ENCODE data around the gene NLRC3.
"Not testable (repeated sequence)": the region's sequence is repeated elsewhere in the genome, so short reads cannot be mapped to it uniquely, and the experiment has no call there.

The NLRC3 gene

GRCh38 chr16:3577302-3577752 is at the start of gene NLRC3:
NLRC3 (minus strand) TSS chr16:3577403; CDS start chr16:3565036, 12,367 bp downstream.
- no peak for DNase-seq

- no peak for DNase-seq
Measured at GRCh38 chr16:3625911-3626732, 48.9 kb upstream of the NLRC3 start.

- DNase-seq, result no peak
Measured at GRCh38 chr16:3625331-3625730, 48.1 kb upstream of the NLRC3 start.

GRCh38 chr16:3623642-3624041 is 46.4 kb upstream of the NLRC3 start:
- no peak for DNase-seq

GRCh38 chr16:3618769-3619141 is 41.6 kb upstream of the NLRC3 start:
- DNase-seq, result no peak

GRCh38 chr16:3612510-3613466 is 35.6 kb upstream of the NLRC3 start:
- no peak for DNase-seq

GRCh38 chr16:3611146-3611975 is 34.2 kb upstream of the NLRC3 start, which contains the start of gene SLX4:
SLX4 (minus strand) TSS chr16:3611606; CDS start chr16:3608964, 2,642 bp downstream.
- peak; percentile 94 for DNase-seq

- DNase-seq, result no peak
Measured at GRCh38 chr16:3610698-3611145, 33.5 kb upstream of the NLRC3 start.

GRCh38 chr16:3609895-3610697 is 32.9 kb upstream of the NLRC3 start:
- DNase-seq, result no peak

- DNase-seq, result not testable (repeated sequence)
Measured at GRCh38 chr16:3608976-3609375, 31.8 kb upstream of the NLRC3 start.

- no peak for DNase-seq
Measured at GRCh38 chr16:3608069-3608468, 30.9 kb upstream of the NLRC3 start.

- DNase-seq, result no peak
Measured at GRCh38 chr16:3607634-3608033, 30.4 kb upstream of the NLRC3 start.

GRCh38 chr16:3607161-3607560 is 30.0 kb upstream of the NLRC3 start:
- no peak for DNase-seq

GRCh38 chr16:3606441-3606840 is 29.2 kb upstream of the NLRC3 start:
- DNase-seq, result no peak

GRCh38 chr16:3602320-3602653 is 25.1 kb upstream of the NLRC3 start:
- no peak for DNase-seq

- no peak for DNase-seq
Measured at GRCh38 chr16:3601614-3602319, 24.6 kb upstream of the NLRC3 start.

- DNase-seq, result no peak
Measured at GRCh38 chr16:3599922-3600321, 22.7 kb upstream of the NLRC3 start.

- DNase-seq, result no peak
Measured at GRCh38 chr16:3599121-3599520, 21.9 kb upstream of the NLRC3 start.

GRCh38 chr16:3598236-3598635 is 21.0 kb upstream of the NLRC3 start:
- DNase-seq, result no peak

- no peak for DNase-seq
Measured at GRCh38 chr16:3597676-3598075, 20.5 kb upstream of the NLRC3 start.

- no peak for DNase-seq
Measured at GRCh38 chr16:3597226-3597625, 20.0 kb upstream of the NLRC3 start.
